ENCODE measurements around the gene VRTN.
"Not testable (repeated sequence)": the region's sequence is repeated elsewhere in the genome, so short reads cannot be mapped to it uniquely, and the experiment has no call there.

Gene VRTN

GRCh38 chr14:74348241-74348734 lies at the start of gene VRTN:
Gene VRTN, plus strand, starts transcription at chr14:74348471. Its CDS starts 8,313 bp downstream, at chr14:74356784.
- no peak within 1 kb of the TSS for H3K27ac ChIP-seq
- no peak for DNase-seq (ENCODE audit: low read depth, low spot score)

- no peak for DNase-seq (ENCODE audit: low read depth, low spot score)
- H3K27ac ChIP-seq = peak overlapping the region; percentile 20
Observed at GRCh38 chr14:74299061-74299545, 49.2 kb upstream of the VRTN start.

- no peak for DNase-seq (ENCODE audit: low read depth, low spot score)
- no peak overlapping the region for H3K27ac ChIP-seq
Observed at GRCh38 chr14:74301594-74302151, 46.6 kb upstream of the VRTN start.

GRCh38 chr14:74302152-74302628 lies 46.1 kb upstream of the VRTN start:
- no peak for DNase-seq (ENCODE audit: low read depth, low spot score)

GRCh38 chr14:74302634-74303569 lies 45.4 kb upstream of the VRTN start, which contains the start of gene ABCD4:
Gene ABCD4, minus strand, starts transcription at chr14:74302934. Its CDS starts 22 bp downstream, at chr14:74302912.
- H3K27ac ChIP-seq = peak within 1 kb of the TSS; percentile 57
- DNase-seq (ENCODE audit: low read depth, low spot score) = peak; percentile 43

More at GRCh38 chr14:74302152-74302628, 46.1 kb upstream of the VRTN start:
- H3K27ac ChIP-seq = peak overlapping the region; percentile 57

GRCh38 chr14:74308695-74309094 lies 39.6 kb upstream of the VRTN start:
- no peak for DNase-seq (ENCODE audit: low read depth, low spot score)
- no peak overlapping the region for H3K27ac ChIP-seq

GRCh38 chr14:74309125-74310022 lies 38.9 kb upstream of the VRTN start:
- DNase-seq (ENCODE audit: low read depth, low spot score) = no peak
- no peak overlapping the region for H3K27ac ChIP-seq

GRCh38 chr14:74312161-74312560 lies 36.1 kb upstream of the VRTN start:
- no peak overlapping the region for H3K27ac ChIP-seq
- no peak for DNase-seq (ENCODE audit: low read depth, low spot score)

GRCh38 chr14:74313601-74314000 lies 34.7 kb upstream of the VRTN start:
- no peak overlapping the region for H3K27ac ChIP-seq
- no peak for DNase-seq (ENCODE audit: low read depth, low spot score)

- H3K27ac ChIP-seq = no peak overlapping the region
- no peak for DNase-seq (ENCODE audit: low read depth, low spot score)
Observed at GRCh38 chr14:74314576-74314975, 33.7 kb upstream of the VRTN start.

- H3K27ac ChIP-seq = no peak overlapping the region
- no peak for DNase-seq (ENCODE audit: low read depth, low spot score)
Observed at GRCh38 chr14:74324931-74325361, 23.3 kb upstream of the VRTN start.

- no peak overlapping the region for H3K27ac ChIP-seq
- DNase-seq (ENCODE audit: low read depth, low spot score) = no peak
Observed at GRCh38 chr14:74325446-74325845, 22.8 kb upstream of the VRTN start.

- DNase-seq (ENCODE audit: low read depth, low spot score) = no peak
- H3K27ac ChIP-seq = no peak overlapping the region
Observed at GRCh38 chr14:74326369-74327152, 21.7 kb upstream of the VRTN start.

- not testable (repeated sequence) for H3K27ac ChIP-seq; DNase-seq (ENCODE audit: low read depth, low spot score)
Observed at GRCh38 chr14:74329950-74330552, 18.2 kb upstream of the VRTN start.

GRCh38 chr14:74333909-74334308 lies 14.4 kb upstream of the VRTN start:
- DNase-seq (ENCODE audit: low read depth, low spot score) = peak; percentile 53
- H3K27ac ChIP-seq = no peak overlapping the region

GRCh38 chr14:74346341-74346740 lies 1.9 kb upstream of the VRTN start:
- DNase-seq (ENCODE audit: low read depth, low spot score) = no peak
- no peak overlapping the region for H3K27ac ChIP-seq

GRCh38 chr14:74347097-74347794 lies 1.0 kb upstream of the VRTN start:
- no peak overlapping the region for H3K27ac ChIP-seq
- DNase-seq (ENCODE audit: low read depth, low spot score) = no peak

- no peak for DNase-seq (ENCODE audit: low read depth, low spot score)
- no peak overlapping the region for H3K27ac ChIP-seq
Observed at GRCh38 chr14:74347795-74348100, 523 bp upstream of the VRTN start.
